Measurements from ENCODE around the gene TGM1.

GRCh38 chr14:24270537-24271133, 7.7 kb upstream of the TGM1 start:
- TF ChIP-seq CTCF (conservative IDR thresholded peaks at IDR 0.05; ENCODE audit: low read length), result no peak
- no peak for TF ChIP-seq EZH2phosphoT487 (IDR thresholded peaks at IDR 0.05; ENCODE audit: borderline replicate concordance)

Measured in Loucy (cell line).